ENCODE measurements around the gene GRIFIN.

DNA sequence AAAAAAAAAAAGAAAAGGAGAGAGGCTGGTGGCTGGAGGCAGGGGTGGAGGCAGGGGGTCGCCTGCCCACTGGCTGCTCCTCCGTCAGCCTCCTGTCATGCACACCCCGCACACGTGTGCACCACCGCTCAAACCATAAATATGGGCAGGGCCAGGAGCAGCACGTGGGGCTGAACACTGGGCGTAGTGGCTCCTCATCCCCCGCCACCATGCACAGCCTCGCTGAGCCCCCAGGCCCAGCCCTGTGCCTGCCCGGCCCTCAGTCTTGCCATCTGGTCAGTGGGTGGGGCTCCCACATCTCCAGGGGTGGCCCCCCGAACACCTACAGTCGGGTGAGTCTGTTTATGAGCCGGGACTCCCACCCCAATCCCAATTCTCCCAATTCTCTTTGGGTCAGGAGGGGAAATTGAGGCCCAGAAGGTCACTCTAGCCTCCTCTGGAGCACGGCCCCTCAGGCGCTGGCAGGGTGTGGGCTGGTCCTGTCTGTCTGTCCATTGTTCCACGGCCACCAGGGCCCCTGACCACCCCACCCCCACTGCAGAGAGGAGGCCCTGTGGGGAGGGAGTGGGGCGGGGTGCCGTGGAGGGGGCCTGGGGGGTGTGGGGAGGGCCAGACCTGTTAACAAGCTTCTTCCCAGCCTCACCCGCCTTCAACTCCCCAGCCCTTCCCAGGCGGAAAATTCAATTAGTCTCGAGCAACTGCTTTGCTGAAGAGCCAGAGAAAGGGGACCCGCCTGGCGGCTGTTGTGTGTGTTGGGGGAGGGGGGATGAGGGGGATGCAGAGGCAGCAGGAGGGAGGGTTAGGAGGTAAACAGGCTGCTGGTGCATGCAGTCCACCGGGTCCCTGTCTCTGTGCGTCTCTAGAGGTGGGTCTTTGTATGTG lies 19.5 kb upstream of the GRIFIN start:
- TF ChIP-seq, protein P1, sequence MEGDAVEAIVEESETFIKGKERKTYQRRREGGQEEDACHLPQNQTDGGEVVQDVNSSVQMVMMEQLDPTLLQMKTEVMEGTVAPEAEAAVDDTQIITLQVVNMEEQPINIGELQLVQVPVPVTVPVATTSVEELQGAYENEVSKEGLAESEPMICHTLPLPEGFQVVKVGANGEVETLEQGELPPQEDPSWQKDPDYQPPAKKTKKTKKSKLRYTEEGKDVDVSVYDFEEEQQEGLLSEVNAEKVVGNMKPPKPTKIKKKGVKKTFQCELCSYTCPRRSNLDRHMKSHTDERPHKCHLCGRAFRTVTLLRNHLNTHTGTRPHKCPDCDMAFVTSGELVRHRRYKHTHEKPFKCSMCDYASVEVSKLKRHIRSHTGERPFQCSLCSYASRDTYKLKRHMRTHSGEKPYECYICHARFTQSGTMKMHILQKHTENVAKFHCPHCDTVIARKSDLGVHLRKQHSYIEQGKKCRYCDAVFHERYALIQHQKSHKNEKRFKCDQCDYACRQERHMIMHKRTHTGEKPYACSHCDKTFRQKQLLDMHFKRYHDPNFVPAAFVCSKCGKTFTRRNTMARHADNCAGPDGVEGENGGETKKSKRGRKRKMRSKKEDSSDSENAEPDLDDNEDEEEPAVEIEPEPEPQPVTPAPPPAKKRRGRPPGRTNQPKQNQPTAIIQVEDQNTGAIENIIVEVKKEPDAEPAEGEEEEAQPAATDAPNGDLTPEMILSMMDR (IDR thresholded peaks at IDR 0.05; ENCODE audit: low read depth, low read length, poor library complexity, severe bottlenecking), result no peak
- no peak for TF ChIP-seq EZH2phosphoT487 (IDR thresholded peaks at IDR 0.05; ENCODE audit: borderline replicate concordance, low read length)
